Fibroblast of lung (primary cell): ENCODE results near the gene FAM222A.

Experiments used
- EZH2 ChIP-seq: IDR thresholded peaks from 2 replicates; pipeline ENCODE4 v1.5.1; 2012; ENCODE audit warnings: low read length, control low read depth, mild to moderate bottlenecking; ENCODE audit errors: missing control alignments
- TF ChIP-seq, protein P1 (sequence below), 2 donors: IDR thresholded peaks in 1 of 2; conservative IDR thresholded peaks in 1 of 2; 1 replicate in 1 of 2; 2 replicates in 1 of 2; pipeline ENCODE4 v1.5.1; 2011 to 2012; ENCODE audit warnings: low read length in 2 of 2, control low read depth in 1 of 2, inconsistent platforms in 1 of 2, low read depth in 1 of 2, mild to moderate bottlenecking in 1 of 2

GRCh38 chr12:109786799-109787198 lies 73.2 kb downstream of the FAM222A start:
- no peak for TF ChIP-seq EZH2
- TF ChIP-seq, protein P1, sequence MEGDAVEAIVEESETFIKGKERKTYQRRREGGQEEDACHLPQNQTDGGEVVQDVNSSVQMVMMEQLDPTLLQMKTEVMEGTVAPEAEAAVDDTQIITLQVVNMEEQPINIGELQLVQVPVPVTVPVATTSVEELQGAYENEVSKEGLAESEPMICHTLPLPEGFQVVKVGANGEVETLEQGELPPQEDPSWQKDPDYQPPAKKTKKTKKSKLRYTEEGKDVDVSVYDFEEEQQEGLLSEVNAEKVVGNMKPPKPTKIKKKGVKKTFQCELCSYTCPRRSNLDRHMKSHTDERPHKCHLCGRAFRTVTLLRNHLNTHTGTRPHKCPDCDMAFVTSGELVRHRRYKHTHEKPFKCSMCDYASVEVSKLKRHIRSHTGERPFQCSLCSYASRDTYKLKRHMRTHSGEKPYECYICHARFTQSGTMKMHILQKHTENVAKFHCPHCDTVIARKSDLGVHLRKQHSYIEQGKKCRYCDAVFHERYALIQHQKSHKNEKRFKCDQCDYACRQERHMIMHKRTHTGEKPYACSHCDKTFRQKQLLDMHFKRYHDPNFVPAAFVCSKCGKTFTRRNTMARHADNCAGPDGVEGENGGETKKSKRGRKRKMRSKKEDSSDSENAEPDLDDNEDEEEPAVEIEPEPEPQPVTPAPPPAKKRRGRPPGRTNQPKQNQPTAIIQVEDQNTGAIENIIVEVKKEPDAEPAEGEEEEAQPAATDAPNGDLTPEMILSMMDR (conservative IDR thresholded peaks at IDR 0.05 in 1 of 2, IDR thresholded peaks at IDR 0.05 in 1 of 2; ENCODE audit: low read depth in 1 of 2, low read length in 2 of 2), result no peak
